ENCODE results near the gene CDKN3. TPM values are rescaled to one million over a fixed set of nuclear protein-coding genes. Genes with fewer than 3 reads are reported as not detected.
"Not testable (repeated sequence)": the region's sequence is repeated elsewhere in the genome, so short reads cannot be mapped to it uniquely, and the experiment has no call there.

CDKN3 gene
- total RNA-seq, 1 experiment from 2014 or later = 147 TPM

GRCh38 chr14:54451961-54452360 lies 55.2 kb downstream of the CDKN3 start:
- DNase-seq (ENCODE audit: extremely low read depth, low read depth) = no peak

GRCh38 chr14:54453252-54453651 lies 56.4 kb downstream of the CDKN3 start:
- no peak for DNase-seq (ENCODE audit: extremely low read depth, low read depth)

GRCh38 chr14:54453990-54454389 lies 57.2 kb downstream of the CDKN3 start:
- DNase-seq (ENCODE audit: extremely low read depth, low read depth) = not testable (repeated sequence)

DNA sequence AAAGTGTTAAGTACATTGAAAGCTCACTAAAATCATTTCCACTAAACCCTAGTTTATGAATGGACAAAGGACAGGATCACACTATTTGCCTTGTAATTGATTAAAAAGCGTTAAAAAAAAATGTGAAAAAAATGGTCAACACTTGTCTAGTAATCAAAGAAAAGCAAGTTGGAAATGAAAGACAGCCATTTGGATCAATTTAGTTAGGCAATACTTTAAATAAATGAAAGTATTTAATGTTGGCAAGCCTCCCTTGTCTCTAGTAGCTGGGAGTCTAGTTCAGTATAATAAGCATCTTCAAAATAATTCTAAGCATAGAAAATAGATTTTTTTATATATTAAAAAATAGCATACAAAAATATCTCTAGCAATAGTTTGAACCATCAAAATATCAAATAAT lies 58.6 kb downstream of the CDKN3 start:
- DNase-seq (ENCODE audit: extremely low read depth, low read depth) = no peak

- not testable (repeated sequence) for DNase-seq (ENCODE audit: extremely low read depth, low read depth)
Measured at GRCh38 chr14:54456820-54457608, 60.2 kb downstream of the CDKN3 start.

DNA sequence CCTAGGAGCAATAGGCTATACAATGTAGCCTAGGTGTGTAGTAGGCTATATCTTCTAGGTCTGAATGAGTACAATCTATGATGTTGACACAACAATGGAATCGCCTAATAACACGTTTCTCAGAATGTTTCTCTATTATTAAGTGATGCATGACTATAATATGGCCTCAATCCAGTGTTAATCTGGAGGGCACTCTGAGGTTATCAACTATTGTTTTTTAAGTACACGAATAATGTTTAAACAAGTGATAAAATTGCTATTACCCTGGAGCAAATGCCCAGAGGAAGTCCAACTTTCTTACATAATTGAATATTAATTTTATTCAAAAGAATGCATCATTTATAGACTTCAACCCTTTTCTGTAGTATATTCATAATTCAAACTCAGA lies 60.8 kb downstream of the CDKN3 start:
- no peak for DNase-seq (ENCODE audit: extremely low read depth, low read depth)

GRCh38 chr14:54458536-54458935 lies 61.7 kb downstream of the CDKN3 start:
- DNase-seq (ENCODE audit: extremely low read depth, low read depth) = not testable (repeated sequence)

GRCh38 chr14:54459106-54459505 lies 62.3 kb downstream of the CDKN3 start:
- DNase-seq (ENCODE audit: extremely low read depth, low read depth) = no peak

DNA sequence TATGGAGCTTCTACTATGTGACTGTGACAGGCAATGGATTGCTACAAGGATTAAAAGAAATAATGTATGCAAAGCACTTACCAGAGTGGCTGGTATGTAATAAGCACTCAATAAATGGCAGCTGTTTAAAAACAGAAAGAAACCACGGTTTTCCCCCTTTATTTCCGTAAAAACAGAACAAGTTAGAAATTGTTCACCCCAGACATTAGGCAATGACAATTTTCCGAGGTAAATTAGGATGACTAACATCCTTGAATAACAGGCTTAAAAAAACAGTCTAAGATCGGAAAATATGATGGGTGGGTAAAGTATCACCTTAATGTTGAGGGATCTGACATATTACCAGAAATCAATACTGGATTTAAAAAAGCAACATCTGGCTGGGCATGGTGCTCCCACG lies 65.2 kb downstream of the CDKN3 start:
- no peak for DNase-seq (ENCODE audit: extremely low read depth, low read depth)

- DNase-seq (ENCODE audit: extremely low read depth, low read depth) = no peak
Measured at GRCh38 chr14:54465654-54466053, 68.8 kb downstream of the CDKN3 start.

DNA sequence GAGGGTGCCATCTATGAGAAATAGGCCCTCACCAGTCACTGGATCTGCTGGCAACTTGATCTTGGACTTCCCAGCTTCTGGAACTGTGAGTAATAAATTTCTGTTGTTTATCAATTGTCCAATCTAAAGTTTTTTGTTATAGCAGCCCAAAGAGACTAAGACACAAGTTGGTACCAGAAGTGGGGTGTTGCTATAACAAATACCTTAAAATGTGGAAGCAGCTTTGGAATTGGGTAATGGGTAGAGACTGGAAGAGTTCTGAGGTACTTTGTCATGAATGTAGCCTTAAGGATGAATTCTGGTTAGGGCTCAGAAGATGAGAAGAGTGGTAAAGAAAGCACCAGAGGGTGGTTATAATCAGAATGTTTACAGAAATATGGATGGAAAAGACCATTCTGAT lies 70.5 kb downstream of the CDKN3 start:
- DNase-seq (ENCODE audit: extremely low read depth, low read depth) = no peak

Other genes starting within 250 kb of the CDKN3 start
- 284 and 351 TPM in 2 replicates for gene CNIH1, start 44.4 kb downstream of the CDKN3 start, total RNA-seq (2014; rRNA removed; shearing (Covaris generic))
- gene GMFB, start 92.0 kb downstream of the CDKN3 start, total RNA-seq (2014; rRNA removed; shearing (Covaris generic)) = 106 and 110 TPM in 2 replicates
- 19.0 and 24.5 TPM in 2 replicates for gene CGRRF1, start 112.9 kb downstream of the CDKN3 start, total RNA-seq (2014; rRNA removed; shearing (Covaris generic))
- gene SAMD4A, start 170.1 kb downstream of the CDKN3 start, total RNA-seq (2014; rRNA removed; shearing (Covaris generic)) = 21.4 and 23.4 TPM in 2 replicates

All from NCI-H460 (cell line).